ENCODE measurements around the gene TCTA.
"Not testable (repeated sequence)": the region's sequence is repeated elsewhere in the genome, so short reads cannot be mapped to it uniquely, and the experiment has no call there.

TCTA gene

GRCh38 chr3:49411968-49412631, at the start of gene TCTA, which contains the start of gene RHOA:
Gene TCTA (plus strand): TSS chr3:49412423. CDS start chr3:49412427, 4 bp downstream.
Gene RHOA (minus strand): TSS chr3:49411976. CDS start chr3:49375589, 36,387 bp downstream.
- DNase-seq = peak; percentile 79 to 100 (median 98)

- DNase-seq = no peak
Observed at GRCh38 chr3:49362561-49362960, 49.7 kb upstream of the TCTA start.

GRCh38 chr3:49370585-49371290, 41.5 kb upstream of the TCTA start:
- DNase-seq = no peak

GRCh38 chr3:49371946-49372345, 40.3 kb upstream of the TCTA start:
- DNase-seq = no peak

GRCh38 chr3:49377483-49377882, 34.7 kb upstream of the TCTA start:
- peak in 1 of 51 donors; percentile 12 for DNase-seq

GRCh38 chr3:49378249-49378895, 33.9 kb upstream of the TCTA start:
- peak in 1 of 51 donors; percentile 12 for DNase-seq

- no peak for DNase-seq
Observed at GRCh38 chr3:49383387-49383786, 28.8 kb upstream of the TCTA start.

GRCh38 chr3:49385617-49386016, 26.6 kb upstream of the TCTA start:
- no peak for DNase-seq

GRCh38 chr3:49386056-49386756, 26.0 kb upstream of the TCTA start:
- DNase-seq = no peak

GRCh38 chr3:49387721-49388120, 24.5 kb upstream of the TCTA start:
- no peak for DNase-seq

GRCh38 chr3:49388289-49388820, 23.9 kb upstream of the TCTA start:
- no peak for DNase-seq

GRCh38 chr3:49389297-49389696, 22.9 kb upstream of the TCTA start:
- no peak for DNase-seq

- DNase-seq = not testable (repeated sequence)
Observed at GRCh38 chr3:49391310-49391709, 20.9 kb upstream of the TCTA start.

GRCh38 chr3:49397470-49397869, 14.8 kb upstream of the TCTA start:
- peak in 2 of 51 donors; percentile 3 to 4 for DNase-seq

GRCh38 chr3:49399461-49399860, 12.8 kb upstream of the TCTA start:
- no peak for DNase-seq

- no peak for DNase-seq
Observed at GRCh38 chr3:49401766-49402165, 10.5 kb upstream of the TCTA start.

GRCh38 chr3:49403891-49404290, 8.3 kb upstream of the TCTA start:
- DNase-seq = no peak

GRCh38 chr3:49405570-49405969, 6.7 kb upstream of the TCTA start:
- DNase-seq = not testable (repeated sequence)

GRCh38 chr3:49406571-49407565, 5.4 kb upstream of the TCTA start:
- DNase-seq = no peak

Data from hypothalamus (tissue), 51 donors.